Duodenal mucosa (tissue), 2 donors: ENCODE results near the gene GPR78.
A peak's percentile ranks its signal among the peaks of the same experiment; 100 is the strongest.

Experiments
- H3K27ac ChIP-seq: one replicate; pipeline ENCODE4 v1.7.0; 2013; ENCODE audit warnings: low read depth, low read length
- H3K27me3 ChIP-seq, 2 donors: one replicate each; pipeline ENCODE4 v1.7.0; 2013; ENCODE audit warnings: low read length in 2 of 2, control low read depth in 1 of 2; ENCODE audit not compliant: insufficient read depth in 2 of 2, control insufficient read depth in 1 of 2
- H3K36me3 ChIP-seq, 2 donors: one replicate each; pipeline ENCODE4 v1.7.0; 2013; ENCODE audit warnings: low read length in 2 of 2, control low read depth in 1 of 2; ENCODE audit not compliant: insufficient read depth in 2 of 2, control insufficient read depth in 1 of 2
- H3K4me1 ChIP-seq, 2 donors: one replicate each; pipeline ENCODE4 v1.7.0; 2013; ENCODE audit warnings: low read length in 2 of 2, control low read depth in 1 of 2; ENCODE audit not compliant: insufficient read depth in 2 of 2, control insufficient read depth in 1 of 2
- H3K4me3 ChIP-seq, 2 donors: one replicate each; pipeline ENCODE4 v1.7.0; 2013; ENCODE audit warnings: low read length in 2 of 2, low read depth in 1 of 2
- H3K9ac ChIP-seq, 2 donors: one replicate each; pipeline ENCODE4 v1.7.0; 2013; ENCODE audit warnings: low read length in 2 of 2, low read depth in 1 of 2
- H3K9me3 ChIP-seq, 2 donors: one replicate each; pipeline ENCODE4 v1.7.0; 2013; ENCODE audit warnings: low read length in 2 of 2, control low read depth in 1 of 2; ENCODE audit not compliant: control insufficient read depth in 1 of 2

The GPR78 gene, protein sequence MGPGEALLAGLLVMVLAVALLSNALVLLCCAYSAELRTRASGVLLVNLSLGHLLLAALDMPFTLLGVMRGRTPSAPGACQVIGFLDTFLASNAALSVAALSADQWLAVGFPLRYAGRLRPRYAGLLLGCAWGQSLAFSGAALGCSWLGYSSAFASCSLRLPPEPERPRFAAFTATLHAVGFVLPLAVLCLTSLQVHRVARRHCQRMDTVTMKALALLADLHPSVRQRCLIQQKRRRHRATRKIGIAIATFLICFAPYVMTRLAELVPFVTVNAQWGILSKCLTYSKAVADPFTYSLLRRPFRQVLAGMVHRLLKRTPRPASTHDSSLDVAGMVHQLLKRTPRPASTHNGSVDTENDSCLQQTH

DNA sequence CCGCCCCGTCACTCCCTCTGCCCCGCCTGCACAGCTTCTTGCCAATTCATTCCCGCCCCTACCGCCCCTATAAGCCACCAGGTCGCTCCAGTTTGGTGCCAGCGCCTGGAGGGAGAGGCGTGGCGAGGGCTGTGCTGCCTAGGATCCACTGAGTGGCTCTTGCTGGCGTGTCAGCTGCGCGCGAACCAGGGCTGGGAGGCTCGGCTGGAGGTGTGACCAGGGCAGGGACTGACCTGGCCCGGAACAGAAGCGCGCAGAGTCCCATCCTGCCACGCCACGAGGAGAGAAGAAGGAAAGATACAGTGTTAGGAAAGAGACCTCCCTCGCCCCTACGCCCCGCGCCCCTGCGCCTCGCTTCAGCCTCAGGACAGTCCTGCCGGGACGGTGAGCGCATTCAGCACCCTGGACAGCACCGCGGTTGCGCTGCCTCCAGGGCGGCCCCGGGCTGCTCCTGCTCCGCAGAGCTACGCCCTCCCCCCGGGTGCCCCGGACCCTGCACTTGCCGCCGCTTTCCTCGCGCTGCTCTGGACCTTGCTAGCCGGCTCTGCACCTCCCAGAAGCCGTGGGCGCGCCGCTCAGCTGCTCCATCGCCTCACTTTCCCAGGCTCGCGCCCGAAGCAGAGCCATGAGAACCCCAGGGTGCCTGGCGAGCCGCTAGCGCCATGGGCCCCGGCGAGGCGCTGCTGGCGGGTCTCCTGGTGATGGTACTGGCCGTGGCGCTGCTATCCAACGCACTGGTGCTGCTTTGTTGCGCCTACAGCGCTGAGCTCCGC is at the start of gene GPR78:
Gene GPR78, plus strand, starts transcription at position 72 of the 773 bp plus-strand sequence. Its CDS starts 591 bp downstream, at position 663.
- no peaks in the 10 kb centered on the region for H3K9me3 ChIP-seq
- no peaks in the 10 kb centered on the region for H3K36me3 ChIP-seq
- peaks cover 0 to 7% of the 10 kb centered on the region in 2 donors for H3K27me3 ChIP-seq
- no peak within 1 kb of the TSS for H3K4me3 ChIP-seq
- no peak within 1 kb of the TSS for H3K9ac ChIP-seq
- H3K27ac ChIP-seq = no peak within 1 kb of the TSS
- no peaks in the 10 kb centered on the region for H3K4me1 ChIP-seq

DNA sequence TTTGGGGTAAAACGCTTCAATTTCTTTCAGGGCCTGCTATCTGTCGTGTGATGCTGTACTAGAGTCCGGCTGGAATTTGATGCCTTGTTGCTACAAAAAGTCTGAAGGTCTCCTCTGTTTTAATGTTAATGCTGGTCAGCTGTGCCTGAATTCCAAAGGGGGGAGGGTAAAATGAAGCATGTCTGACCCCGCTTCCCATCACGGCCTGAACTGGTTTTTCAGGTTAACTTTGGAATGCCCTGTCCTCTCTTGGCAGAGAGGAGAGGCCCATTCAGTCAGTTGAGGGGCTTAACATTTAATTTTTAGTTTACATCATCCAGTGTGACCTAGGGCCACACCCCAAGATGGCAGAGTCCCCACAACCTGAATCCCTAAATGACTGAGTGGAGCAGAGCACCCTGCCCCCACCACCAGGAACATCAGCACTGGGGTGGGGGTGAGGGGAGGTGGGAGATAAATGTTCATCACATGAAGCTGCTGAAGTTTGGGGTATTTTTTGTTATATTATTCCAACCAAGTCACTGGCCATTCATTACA is 47.9 kb upstream of the GPR78 start:
- Histone ChIP-seq H3K9me3 (no peaks in the 10 kb centered on the region), H3K36me3 (no peaks in the 10 kb centered on the region), H3K27me3 (no peaks in the 10 kb centered on the region), H3K4me3 (no peak overlapping the region), H3K4me1 (peaks cover 18 to 20% of the 10 kb centered on the region in 2 donors), H3K27ac (no peak overlapping the region), H3K9ac (no peak overlapping the region)

DNA sequence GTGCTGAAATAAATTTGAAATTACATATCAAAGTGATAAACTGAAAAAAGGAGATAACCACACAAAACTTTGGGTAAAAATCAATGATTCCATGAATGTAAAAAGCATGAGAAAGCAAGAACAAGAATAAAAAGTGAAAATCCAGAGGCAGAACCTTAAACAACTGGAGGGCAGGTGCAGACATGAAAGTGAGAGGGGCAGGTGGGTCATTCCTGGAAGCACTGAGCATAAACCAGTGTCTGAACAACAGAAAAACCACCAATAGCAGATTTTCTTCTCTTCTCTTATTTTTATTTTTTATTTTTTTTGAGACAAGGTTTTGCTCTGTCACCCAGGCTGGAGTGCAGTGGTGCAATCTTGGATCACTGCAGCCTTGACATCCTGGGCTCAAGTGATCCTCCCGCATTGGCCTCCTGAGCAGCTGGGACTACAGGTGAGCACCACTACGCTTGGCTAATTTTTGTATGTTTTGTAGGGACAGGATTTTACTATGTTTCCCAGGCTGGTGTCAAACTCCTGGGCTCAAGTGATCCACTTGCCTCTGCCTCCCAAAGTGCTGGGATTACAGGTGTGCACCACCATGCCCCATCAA is 46.8 kb upstream of the GPR78 start:
- Histone ChIP-seq H3K9ac (no peak overlapping the region), H3K27ac (peak overlapping the region; percentile 73), H3K36me3 (no peaks in the 10 kb centered on the region), H3K27me3 (no peaks in the 10 kb centered on the region), H3K9me3 (no peaks in the 10 kb centered on the region), H3K4me1 (peaks cover 22 to 23% of the 10 kb centered on the region in 2 donors), H3K4me3 (no peak overlapping the region)

DNA sequence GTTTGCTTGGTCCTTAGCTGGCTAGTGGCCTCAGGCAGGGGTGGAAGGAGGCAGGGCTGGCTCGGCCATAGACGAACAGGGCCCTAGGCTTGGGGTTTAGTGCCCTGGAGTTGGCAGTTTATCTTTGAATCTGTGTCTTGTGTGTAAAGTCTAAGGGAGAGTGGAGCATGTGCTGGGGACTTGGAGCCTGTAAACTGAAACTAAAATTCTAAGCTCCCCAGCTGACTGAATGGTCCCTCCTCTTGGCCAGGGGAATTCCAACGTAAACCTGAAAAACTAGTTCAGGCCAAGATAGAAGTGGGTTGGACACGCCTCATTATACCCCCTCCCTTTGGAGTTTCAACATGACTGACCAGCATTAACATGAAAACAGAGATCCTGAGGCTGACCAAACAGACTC is 46.1 kb upstream of the GPR78 start:
- H3K36me3 ChIP-seq = no peaks in the 10 kb centered on the region
- H3K9ac ChIP-seq = no peak overlapping the region
- peak overlapping the region; percentile 73 for H3K27ac ChIP-seq
- H3K4me1 ChIP-seq = peaks cover 22 to 23% of the 10 kb centered on the region in 2 donors
- peak overlapping the region; percentile 38 to 51 for H3K4me3 ChIP-seq
- H3K9me3 ChIP-seq = no peaks in the 10 kb centered on the region
- no peaks in the 10 kb centered on the region for H3K27me3 ChIP-seq

DNA sequence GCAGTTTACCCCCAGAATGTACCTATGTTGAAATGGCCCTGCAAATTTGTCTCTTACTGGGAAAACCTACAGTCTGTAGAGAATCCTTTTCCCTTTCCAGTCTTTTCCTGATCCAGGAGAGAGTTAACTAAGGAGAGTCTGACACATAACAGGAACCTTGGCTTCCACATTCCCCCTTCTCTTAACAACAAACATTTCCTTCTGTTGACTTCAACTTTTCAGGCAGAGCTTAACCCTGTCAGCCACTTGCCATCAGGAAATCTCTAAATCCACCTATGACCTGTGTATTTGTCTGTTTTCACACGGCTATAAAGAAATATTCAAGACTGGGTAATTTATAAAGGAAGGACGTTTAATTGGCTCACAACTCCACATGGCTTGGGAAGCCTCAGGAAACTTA is 45.6 kb upstream of the GPR78 start:
- Histone ChIP-seq H3K9me3 (no peaks in the 10 kb centered on the region), H3K27me3 (no peaks in the 10 kb centered on the region), H3K36me3 (no peaks in the 10 kb centered on the region), H3K9ac (no peak overlapping the region), H3K4me3 (peak overlapping the region in 1 of 2 donors; percentile 51), H3K4me1 (peaks cover 22 to 23% of the 10 kb centered on the region in 2 donors), H3K27ac (no peak overlapping the region)

DNA sequence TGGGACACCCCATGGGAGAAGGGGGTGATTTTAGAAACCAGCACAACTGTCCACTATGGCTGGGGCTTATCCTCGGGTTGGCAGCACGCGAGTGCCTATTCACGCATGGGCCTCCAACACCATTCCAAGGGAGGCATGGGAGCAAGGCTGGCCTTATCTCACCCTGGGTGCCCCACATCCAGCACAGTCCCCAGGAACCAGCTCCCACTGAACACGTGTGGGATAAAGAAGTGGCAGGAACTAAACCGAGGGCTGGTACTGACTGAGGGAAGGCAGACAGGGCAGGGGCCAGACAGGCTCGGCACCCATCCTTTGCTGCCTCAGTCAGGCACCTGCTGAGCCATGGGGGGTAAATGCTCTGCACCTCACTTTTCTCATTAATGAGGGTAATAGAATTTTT is 43.7 kb upstream of the GPR78 start:
- Histone ChIP-seq H3K27ac (no peak overlapping the region), H3K9me3 (no peaks in the 10 kb centered on the region), H3K4me3 (no peak overlapping the region), H3K36me3 (no peaks in the 10 kb centered on the region), H3K4me1 (peaks cover 22 to 23% of the 10 kb centered on the region in 2 donors), H3K27me3 (no peaks in the 10 kb centered on the region), H3K9ac (no peak overlapping the region)

DNA sequence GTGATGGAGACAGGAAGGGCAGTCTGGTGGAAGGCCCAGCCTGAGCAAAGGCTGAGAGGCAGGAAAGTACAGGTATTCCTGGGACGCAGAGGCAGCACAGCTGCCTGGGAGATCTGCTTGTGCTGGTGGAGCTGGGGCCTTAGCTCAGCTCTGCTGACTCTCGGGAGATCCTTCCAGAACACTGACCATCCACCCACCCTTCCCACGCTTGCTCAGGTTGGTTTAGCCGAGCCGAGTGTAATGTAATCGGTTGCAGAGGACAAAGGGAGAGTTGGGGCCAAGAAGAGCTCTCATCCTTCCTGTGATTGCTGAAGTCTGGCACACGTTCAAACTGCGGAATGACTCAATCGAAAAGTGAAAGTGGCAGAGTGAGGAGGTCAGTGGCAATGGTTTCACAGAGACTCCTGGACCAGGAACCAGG is 43.1 kb upstream of the GPR78 start:
- no peaks in the 10 kb centered on the region for H3K9me3 ChIP-seq
- no peak overlapping the region for H3K27ac ChIP-seq
- H3K9ac ChIP-seq = no peak overlapping the region
- H3K27me3 ChIP-seq = no peaks in the 10 kb centered on the region
- H3K36me3 ChIP-seq = no peaks in the 10 kb centered on the region
- H3K4me3 ChIP-seq = peak overlapping the region in 1 of 2 donors; percentile 10
- peaks cover 22 to 23% of the 10 kb centered on the region in 2 donors for H3K4me1 ChIP-seq

DNA sequence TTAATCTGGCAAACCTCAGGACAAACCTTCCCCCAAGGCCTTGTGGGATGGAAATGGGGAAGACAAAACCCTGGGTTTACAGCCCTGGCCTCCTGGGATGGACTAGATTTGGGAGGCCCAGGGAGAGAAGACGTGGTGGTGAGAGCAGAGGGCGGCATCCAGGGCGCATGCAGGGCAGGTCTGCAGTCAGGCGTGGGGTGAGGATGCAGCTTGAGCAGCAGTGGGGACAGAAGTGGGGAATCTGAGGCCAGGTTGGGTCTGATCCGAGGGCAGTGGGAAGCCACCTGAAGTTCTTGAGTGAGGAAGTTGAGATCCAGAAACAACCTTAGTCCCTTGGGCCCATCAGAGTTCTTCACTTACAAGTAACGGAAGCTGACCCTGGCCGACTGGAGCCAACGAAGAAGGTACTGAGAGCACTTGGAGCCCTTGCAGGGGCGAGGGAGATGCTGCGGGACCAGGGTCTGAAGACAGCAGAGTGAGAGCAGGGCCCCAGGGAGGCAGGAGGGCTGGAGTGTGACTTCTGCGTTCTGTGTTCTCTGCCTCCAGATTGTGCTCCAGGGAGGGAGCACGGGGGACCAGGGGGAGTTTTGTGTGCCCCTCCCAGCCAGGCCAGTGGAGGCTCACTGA is 42.0 kb upstream of the GPR78 start:
- H3K27me3 ChIP-seq = no peaks in the 10 kb centered on the region
- H3K9me3 ChIP-seq = no peaks in the 10 kb centered on the region
- H3K4me3 ChIP-seq = no peak overlapping the region
- no peak overlapping the region for H3K27ac ChIP-seq
- peaks cover 22 to 23% of the 10 kb centered on the region in 2 donors for H3K4me1 ChIP-seq
- H3K9ac ChIP-seq = no peak overlapping the region
- H3K36me3 ChIP-seq = no peaks in the 10 kb centered on the region

DNA sequence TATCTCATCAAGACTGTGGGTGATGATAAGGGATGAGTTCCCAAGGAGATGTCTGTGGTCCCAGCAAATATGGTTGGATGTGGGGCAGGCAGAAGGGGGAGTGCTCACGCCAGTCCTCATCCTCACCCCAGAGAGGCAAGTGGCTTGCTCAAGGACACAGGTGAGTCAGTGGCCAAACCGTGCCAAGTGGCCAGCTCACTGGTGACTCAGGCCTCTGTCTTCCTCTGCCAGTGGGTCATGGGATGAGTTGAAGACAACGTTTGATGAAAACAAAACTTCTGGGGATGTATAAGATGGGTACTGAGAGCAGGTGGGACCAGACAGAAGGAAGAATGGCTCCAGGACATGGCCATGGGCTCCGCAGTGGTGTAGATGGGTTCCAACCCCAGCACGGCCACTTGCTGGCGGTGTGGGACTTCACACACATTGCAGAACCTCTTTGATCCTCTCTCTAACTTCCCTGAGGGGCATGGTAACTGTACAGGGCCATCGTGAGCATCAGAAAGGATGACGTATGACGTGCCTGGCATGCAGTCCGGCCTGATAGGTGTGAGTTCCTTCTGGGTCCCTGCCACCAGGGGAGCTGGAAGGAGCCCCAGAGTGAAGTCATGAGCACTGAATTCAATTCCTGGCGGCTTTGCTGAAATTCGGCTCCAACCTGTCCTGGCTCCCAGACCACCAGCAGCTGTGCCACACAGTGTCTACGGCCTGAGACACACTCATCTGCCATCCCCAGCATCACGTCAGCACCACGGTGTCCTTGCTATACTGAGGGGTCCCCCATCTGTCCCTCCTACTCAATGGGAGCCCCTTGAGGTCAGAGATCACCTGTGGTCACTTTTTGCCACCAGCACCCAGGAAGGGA is 41.3 kb upstream of the GPR78 start:
- Histone ChIP-seq H3K36me3 (no peaks in the 10 kb centered on the region), H3K4me1 (peaks cover 19% of the 10 kb centered on the region in 2 donors), H3K9me3 (no peaks in the 10 kb centered on the region), H3K27ac (no peak overlapping the region), H3K27me3 (no peaks in the 10 kb centered on the region), H3K9ac (no peak overlapping the region), H3K4me3 (no peak overlapping the region)
